ENCODE results near the gene ARHGDIA. TPM values are rescaled to one million over a fixed set of nuclear protein-coding genes. Genes with fewer than 3 reads are reported as not detected.
A peak's percentile ranks its signal among the peaks of the same experiment; 100 is the strongest.

The ARHGDIA gene
- total RNA-seq, 1 experiment from 2014 or later = 247 TPM

GRCh38 chr17:81902653-81903414 lies 31.7 kb upstream of the ARHGDIA start (continued):
- TF ChIP-seq, protein P1, sequence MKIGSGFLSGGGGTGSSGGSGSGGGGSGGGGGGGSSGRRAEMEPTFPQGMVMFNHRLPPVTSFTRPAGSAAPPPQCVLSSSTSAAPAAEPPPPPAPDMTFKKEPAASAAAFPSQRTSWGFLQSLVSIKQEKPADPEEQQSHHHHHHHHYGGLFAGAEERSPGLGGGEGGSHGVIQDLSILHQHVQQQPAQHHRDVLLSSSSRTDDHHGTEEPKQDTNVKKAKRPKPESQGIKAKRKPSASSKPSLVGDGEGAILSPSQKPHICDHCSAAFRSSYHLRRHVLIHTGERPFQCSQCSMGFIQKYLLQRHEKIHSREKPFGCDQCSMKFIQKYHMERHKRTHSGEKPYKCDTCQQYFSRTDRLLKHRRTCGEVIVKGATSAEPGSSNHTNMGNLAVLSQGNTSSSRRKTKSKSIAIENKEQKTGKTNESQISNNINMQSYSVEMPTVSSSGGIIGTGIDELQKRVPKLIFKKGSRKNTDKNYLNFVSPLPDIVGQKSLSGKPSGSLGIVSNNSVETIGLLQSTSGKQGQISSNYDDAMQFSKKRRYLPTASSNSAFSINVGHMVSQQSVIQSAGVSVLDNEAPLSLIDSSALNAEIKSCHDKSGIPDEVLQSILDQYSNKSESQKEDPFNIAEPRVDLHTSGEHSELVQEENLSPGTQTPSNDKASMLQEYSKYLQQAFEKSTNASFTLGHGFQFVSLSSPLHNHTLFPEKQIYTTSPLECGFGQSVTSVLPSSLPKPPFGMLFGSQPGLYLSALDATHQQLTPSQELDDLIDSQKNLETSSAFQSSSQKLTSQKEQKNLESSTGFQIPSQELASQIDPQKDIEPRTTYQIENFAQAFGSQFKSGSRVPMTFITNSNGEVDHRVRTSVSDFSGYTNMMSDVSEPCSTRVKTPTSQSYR (CRISPR knock-in tag; IDR thresholded peaks at IDR 0.05) = 0 out of 2 replicates have a peak, but pooled peaks have one; percentile 18
- no peak for TF ChIP-seq ZNF232 (CRISPR knock-in tag; IDR thresholded peaks at IDR 0.05)
- no peak for TF ChIP-seq NR1H2 (CRISPR knock-in tag; IDR thresholded peaks at IDR 0.05)
- no peak for TF ChIP-seq IRF2 (CRISPR knock-in tag; IDR thresholded peaks at IDR 0.05; ENCODE audit: borderline replicate concordance, low read depth)
- 0 out of 2 replicates have a peak, but pooled peaks have one; percentile 20 for TF ChIP-seq ZBTB43 (CRISPR knock-in tag; IDR thresholded peaks at IDR 0.05)

- Mint-ChIP-seq H3K4me1 (no peaks in the 10 kb centered on the region), H3K36me3 (peaks cover 16% of the 10 kb centered on the region), H3K9me3 (no peaks in the 10 kb centered on the region), H3K27me3 (ENCODE audit: low read depth) (peaks cover 13% of the 10 kb centered on the region), H3K27ac (no peak within 1 kb of the TSS), H3K4me3 (peak within 1 kb of the TSS; percentile 48)
- ATAC-seq = peak; percentile 36
- ChIA-PET CTCF (interaction anchor here (0.6 to 1.8 kb wide), 5 partner anchors 32 to 128 kb away, joined by 3 to 4 read pairs (median 3); no protein-coding TSS in a partner anchor), POLR2A (interaction anchor here (0.9 to 1.5 kb wide), 2 partner anchors 10 to 33 kb away, joined by 4 to 6 read pairs; partner anchors contain the start of genes ALYREF and ANAPC11)
- peak; percentile 42 for DNase-seq (ENCODE audit: low spot score)
- TF ChIP-seq SMAD3 (CRISPR knock-in tag; IDR thresholded peaks at IDR 0.05; ENCODE audit: borderline replicate concordance) = no peak
- TF ChIP-seq, protein P2, sequence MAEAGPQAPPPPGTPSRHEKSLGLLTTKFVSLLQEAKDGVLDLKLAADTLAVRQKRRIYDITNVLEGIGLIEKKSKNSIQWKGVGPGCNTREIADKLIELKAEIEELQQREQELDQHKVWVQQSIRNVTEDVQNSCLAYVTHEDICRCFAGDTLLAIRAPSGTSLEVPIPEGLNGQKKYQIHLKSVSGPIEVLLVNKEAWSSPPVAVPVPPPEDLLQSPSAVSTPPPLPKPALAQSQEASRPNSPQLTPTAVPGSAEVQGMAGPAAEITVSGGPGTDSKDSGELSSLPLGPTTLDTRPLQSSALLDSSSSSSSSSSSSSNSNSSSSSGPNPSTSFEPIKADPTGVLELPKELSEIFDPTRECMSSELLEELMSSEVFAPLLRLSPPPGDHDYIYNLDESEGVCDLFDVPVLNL (CRISPR knock-in tag; IDR thresholded peaks at IDR 0.05; ENCODE audit: borderline replicate concordance, low read depth) = no peak
- TF ChIP-seq MYBL2 (CRISPR knock-in tag; IDR thresholded peaks at IDR 0.05) = 0 out of 2 replicates have a peak, but pooled peaks have one; percentile 65
- no peak for TF ChIP-seq ETV6 (CRISPR knock-in tag; IDR thresholded peaks at IDR 0.05)
- no peak for TF ChIP-seq ZNF138 (CRISPR knock-in tag; conservative IDR thresholded peaks at IDR 0.05)
- TF ChIP-seq MLX (CRISPR knock-in tag; IDR thresholded peaks at IDR 0.05) = 0 out of 2 replicates have a peak, but pooled peaks have one; percentile 10
- no peak for TF ChIP-seq TEAD1 (CRISPR knock-in tag; IDR thresholded peaks at IDR 0.05)
- no peak for TF ChIP-seq NFE2L1 (CRISPR knock-in tag; IDR thresholded peaks at IDR 0.05)
- no peak; the same call in 1 of the 2 replicates for TF ChIP-seq SP1 (CRISPR knock-in tag; conservative IDR thresholded peaks at IDR 0.05)
- TF ChIP-seq ZNF416 (CRISPR knock-in tag; IDR thresholded peaks at IDR 0.05) = no peak
- TF ChIP-seq ELF4 (CRISPR knock-in tag; IDR thresholded peaks at IDR 0.05; ENCODE audit: low read depth) = no peak
- TF ChIP-seq MAX (CRISPR knock-in tag; IDR thresholded peaks at IDR 0.05) = peak; percentile 57; the same call in 1 of the 2 replicates
- TF ChIP-seq, protein P1 (CRISPR knock-in tag; IDR thresholded peaks at IDR 0.05) = no peak
- TF ChIP-seq, protein P3, sequence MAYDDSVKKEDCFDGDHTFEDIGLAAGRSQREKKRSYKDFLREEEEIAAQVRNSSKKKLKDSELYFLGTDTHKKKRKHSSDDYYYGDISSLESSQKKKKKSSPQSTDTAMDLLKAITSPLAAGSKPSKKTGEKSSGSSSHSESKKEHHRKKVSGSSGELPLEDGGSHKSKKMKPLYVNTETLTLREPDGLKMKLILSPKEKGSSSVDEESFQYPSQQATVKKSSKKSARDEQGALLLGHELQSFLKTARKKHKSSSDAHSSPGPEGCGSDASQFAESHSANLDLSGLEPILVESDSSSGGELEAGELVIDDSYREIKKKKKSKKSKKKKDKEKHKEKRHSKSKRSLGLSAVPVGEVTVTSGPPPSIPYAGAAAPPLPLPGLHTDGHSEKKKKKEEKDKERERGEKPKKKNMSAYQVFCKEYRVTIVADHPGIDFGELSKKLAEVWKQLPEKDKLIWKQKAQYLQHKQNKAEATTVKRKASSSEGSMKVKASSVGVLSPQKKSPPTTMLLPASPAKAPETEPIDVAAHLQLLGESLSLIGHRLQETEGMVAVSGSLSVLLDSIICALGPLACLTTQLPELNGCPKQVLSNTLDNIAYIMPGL (CRISPR knock-in tag; IDR thresholded peaks at IDR 0.05) = 0 out of 2 replicates have a peak, but pooled peaks have one; percentile 11
- TF ChIP-seq, protein P4, sequence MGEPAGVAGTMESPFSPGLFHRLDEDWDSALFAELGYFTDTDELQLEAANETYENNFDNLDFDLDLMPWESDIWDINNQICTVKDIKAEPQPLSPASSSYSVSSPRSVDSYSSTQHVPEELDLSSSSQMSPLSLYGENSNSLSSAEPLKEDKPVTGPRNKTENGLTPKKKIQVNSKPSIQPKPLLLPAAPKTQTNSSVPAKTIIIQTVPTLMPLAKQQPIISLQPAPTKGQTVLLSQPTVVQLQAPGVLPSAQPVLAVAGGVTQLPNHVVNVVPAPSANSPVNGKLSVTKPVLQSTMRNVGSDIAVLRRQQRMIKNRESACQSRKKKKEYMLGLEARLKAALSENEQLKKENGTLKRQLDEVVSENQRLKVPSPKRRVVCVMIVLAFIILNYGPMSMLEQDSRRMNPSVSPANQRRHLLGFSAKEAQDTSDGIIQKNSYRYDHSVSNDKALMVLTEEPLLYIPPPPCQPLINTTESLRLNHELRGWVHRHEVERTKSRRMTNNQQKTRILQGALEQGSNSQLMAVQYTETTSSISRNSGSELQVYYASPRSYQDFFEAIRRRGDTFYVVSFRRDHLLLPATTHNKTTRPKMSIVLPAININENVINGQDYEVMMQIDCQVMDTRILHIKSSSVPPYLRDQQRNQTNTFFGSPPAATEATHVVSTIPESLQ (CRISPR knock-in tag; IDR thresholded peaks at IDR 0.05) = no peak
These were observed 31.0 kb upstream of the ARHGDIA start, which contains the start of gene NPB for GRCh38 chr17:81902023-81902652. TSS of gene NPB (plus strand) at chr17:81902238. CDS start at chr17:81902278, 40 bp downstream.
